ENCODE measurements around the gene ABCA1. TPM values are rescaled to one million over a fixed set of nuclear protein-coding genes. Genes with fewer than 3 reads are reported as not detected.

ABCA1 gene
- total and polyA plus RNA-seq, 10 of the 15 experiments (the other 5 are each of a cell fraction or from before 2014, with no cell fraction given): 0.01 to 0.56 (median 0.16) TPM

DNA sequence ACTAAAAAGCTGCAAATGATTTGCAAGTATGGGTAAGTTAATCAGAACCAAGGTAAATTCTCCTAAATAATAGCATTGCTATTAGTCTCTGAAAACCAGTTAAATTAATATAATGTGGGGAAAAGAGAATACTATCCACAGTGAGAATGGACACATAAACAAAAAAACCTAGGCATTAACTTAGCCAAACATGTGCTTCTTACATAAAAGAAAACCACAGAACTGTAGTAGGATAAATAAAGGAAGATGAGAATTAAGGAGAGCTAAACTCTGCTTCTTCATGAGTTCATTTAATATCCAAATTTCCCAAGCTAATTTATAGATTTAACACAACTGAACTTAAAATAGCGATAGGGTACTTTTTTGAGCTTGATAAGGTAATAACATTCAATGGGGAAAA, 31.8 kb downstream of the ABCA1 start (continued):
- TF ChIP-seq, protein P1, sequence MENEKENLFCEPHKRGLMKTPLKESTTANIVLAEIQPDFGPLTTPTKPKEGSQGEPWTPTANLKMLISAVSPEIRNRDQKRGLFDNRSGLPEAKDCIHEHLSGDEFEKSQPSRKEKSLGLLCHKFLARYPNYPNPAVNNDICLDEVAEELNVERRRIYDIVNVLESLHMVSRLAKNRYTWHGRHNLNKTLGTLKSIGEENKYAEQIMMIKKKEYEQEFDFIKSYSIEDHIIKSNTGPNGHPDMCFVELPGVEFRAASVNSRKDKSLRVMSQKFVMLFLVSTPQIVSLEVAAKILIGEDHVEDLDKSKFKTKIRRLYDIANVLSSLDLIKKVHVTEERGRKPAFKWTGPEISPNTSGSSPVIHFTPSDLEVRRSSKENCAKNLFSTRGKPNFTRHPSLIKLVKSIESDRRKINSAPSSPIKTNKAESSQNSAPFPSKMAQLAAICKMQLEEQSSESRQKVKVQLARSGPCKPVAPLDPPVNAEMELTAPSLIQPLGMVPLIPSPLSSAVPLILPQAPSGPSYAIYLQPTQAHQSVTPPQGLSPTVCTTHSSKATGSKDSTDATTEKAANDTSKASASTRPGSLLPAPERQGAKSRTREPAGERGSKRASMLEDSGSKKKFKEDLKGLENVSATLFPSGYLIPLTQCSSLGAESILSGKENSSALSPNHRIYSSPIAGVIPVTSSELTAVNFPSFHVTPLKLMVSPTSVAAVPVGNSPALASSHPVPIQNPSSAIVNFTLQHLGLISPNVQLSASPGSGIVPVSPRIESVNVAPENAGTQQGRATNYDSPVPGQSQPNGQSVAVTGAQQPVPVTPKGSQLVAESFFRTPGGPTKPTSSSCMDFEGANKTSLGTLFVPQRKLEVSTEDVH (IDR thresholded peaks at IDR 0.05; ENCODE audit: low read depth, partially characterized antibody): no peak
- TF ChIP-seq GABPA (IDR thresholded peaks at IDR 0.05; ENCODE audit: low read depth) (no peak), ZZZ3 (IDR thresholded peaks at IDR 0.05; ENCODE audit: control insufficient read depth, insufficient read length, low read depth) (no peak), CBFB (IDR thresholded peaks at IDR 0.05; ENCODE audit: low read depth) (no peak), HDGF (IDR thresholded peaks at IDR 0.05) (no peak), CHD1 (IDR thresholded peaks at IDR 0.05; ENCODE audit: low read depth, low read length) (no peak)
- TF ChIP-seq, protein P2, sequence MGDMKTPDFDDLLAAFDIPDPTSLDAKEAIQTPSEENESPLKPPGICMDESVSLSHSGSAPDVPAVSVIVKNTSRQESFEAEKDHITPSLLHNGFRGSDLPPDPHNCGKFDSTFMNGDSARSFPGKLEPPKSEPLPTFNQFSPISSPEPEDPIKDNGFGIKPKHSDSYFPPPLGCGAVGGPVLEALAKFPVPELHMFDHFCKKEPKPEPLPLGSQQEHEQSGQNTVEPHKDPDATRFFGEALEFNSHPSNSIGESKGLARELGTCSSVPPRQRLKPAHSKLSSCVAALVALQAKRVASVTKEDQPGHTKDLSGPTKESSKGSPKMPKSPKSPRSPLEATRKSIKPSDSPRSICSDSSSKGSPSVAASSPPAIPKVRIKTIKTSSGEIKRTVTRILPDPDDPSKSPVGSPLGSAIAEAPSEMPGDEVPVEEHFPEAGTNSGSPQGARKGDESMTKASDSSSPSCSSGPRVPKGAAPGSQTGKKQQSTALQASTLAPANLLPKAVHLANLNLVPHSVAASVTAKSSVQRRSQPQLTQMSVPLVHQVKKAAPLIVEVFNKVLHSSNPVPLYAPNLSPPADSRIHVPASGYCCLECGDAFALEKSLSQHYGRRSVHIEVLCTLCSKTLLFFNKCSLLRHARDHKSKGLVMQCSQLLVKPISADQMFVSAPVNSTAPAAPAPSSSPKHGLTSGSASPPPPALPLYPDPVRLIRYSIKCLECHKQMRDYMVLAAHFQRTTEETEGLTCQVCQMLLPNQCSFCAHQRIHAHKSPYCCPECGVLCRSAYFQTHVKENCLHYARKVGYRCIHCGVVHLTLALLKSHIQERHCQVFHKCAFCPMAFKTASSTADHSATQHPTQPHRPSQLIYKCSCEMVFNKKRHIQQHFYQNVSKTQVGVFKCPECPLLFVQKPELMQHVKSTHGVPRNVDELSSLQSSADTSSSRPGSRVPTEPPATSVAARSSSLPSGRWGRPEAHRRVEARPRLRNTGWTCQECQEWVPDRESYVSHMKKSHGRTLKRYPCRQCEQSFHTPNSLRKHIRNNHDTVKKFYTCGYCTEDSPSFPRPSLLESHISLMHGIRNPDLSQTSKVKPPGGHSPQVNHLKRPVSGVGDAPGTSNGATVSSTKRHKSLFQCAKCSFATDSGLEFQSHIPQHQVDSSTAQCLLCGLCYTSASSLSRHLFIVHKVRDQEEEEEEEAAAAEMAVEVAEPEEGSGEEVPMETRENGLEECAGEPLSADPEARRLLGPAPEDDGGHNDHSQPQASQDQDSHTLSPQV (IDR thresholded peaks at IDR 0.05): no peak
